Activated naive CD4-positive, alpha-beta T cell treated with anti-CD3 and anti-CD28 coated beads, Interleukin-2, amount 50 U/mL, for 16 hours (primary cell): ENCODE results near the gene DIAPH2.
"Not testable (repeated sequence)": the region's sequence is repeated elsewhere in the genome, so short reads cannot be mapped to it uniquely, and the experiment has no call there.

Source experiments
- DNase-seq: peaks from one replicate; pipeline ENCODE4 v3.0.0-alpha.2; 2020

The DIAPH2 gene

GRCh38 chrX:97401586-97402136, 717.0 kb downstream of the DIAPH2 start:
- DNase-seq, result no peak

- DNase-seq, result no peak
Measured at GRCh38 chrX:97402333-97402732, 717.7 kb downstream of the DIAPH2 start.

- no peak for DNase-seq
Measured at GRCh38 chrX:97402903-97403302, 718.3 kb downstream of the DIAPH2 start.

GRCh38 chrX:97405031-97405660, 720.5 kb downstream of the DIAPH2 start:
- DNase-seq, result no peak

GRCh38 chrX:97409632-97410415, 725.2 kb downstream of the DIAPH2 start:
- not testable (repeated sequence) for DNase-seq

- no peak for DNase-seq
Measured at GRCh38 chrX:97416461-97416860, 731.8 kb downstream of the DIAPH2 start.

GRCh38 chrX:97429101-97429500, 744.5 kb downstream of the DIAPH2 start:
- no peak for DNase-seq

GRCh38 chrX:97431281-97431680, 746.6 kb downstream of the DIAPH2 start:
- no peak for DNase-seq

- DNase-seq, result no peak
Measured at GRCh38 chrX:97446298-97446882, 761.7 kb downstream of the DIAPH2 start.

GRCh38 chrX:97447306-97447705, 762.7 kb downstream of the DIAPH2 start:
- DNase-seq, result no peak

- no peak for DNase-seq
Measured at GRCh38 chrX:97452283-97452682, 767.6 kb downstream of the DIAPH2 start.

- DNase-seq, result no peak
Measured at GRCh38 chrX:97461763-97462162, 777.1 kb downstream of the DIAPH2 start.

- no peak for DNase-seq
Measured at GRCh38 chrX:97471071-97471470, 786.4 kb downstream of the DIAPH2 start.

GRCh38 chrX:97474933-97475332, 790.3 kb downstream of the DIAPH2 start:
- no peak for DNase-seq

- no peak for DNase-seq
Measured at GRCh38 chrX:97479106-97479890, 794.7 kb downstream of the DIAPH2 start.

GRCh38 chrX:97481228-97481627, 796.6 kb downstream of the DIAPH2 start:
- DNase-seq, result no peak

GRCh38 chrX:97482666-97483300, 798.1 kb downstream of the DIAPH2 start:
- DNase-seq, result no peak

- DNase-seq, result no peak
Measured at GRCh38 chrX:97490656-97491055, 806.0 kb downstream of the DIAPH2 start.

GRCh38 chrX:97494756-97495372, 810.2 kb downstream of the DIAPH2 start:
- no peak for DNase-seq

- DNase-seq, result no peak
Measured at GRCh38 chrX:97498093-97498492, 813.5 kb downstream of the DIAPH2 start.

GRCh38 chrX:97504431-97504830, 819.8 kb downstream of the DIAPH2 start:
- no peak for DNase-seq

- DNase-seq, result no peak
Measured at GRCh38 chrX:97517763-97518162, 833.1 kb downstream of the DIAPH2 start.
